RWPE2 (cell line): Measurements from ENCODE around the gene WIZ.

ENCODE experiments used
- ATAC-seq: fragments of 200-7000 bp; cut with Tn5 transposase; 3 replicates; pipeline ENCODE4 v1.9.1; 2021; ENCODE audit warnings: low read depth
- DNase-seq: peaks from one replicate; pipeline ENCODE4 v3.0.0-alpha.2; 2020; ENCODE audit warnings: low spot score
- H3K27ac ChIP-seq: fragments of 450-650 bp; 2 replicates; pipeline ENCODE4 v1.5.1; 2017; ENCODE audit warnings: mild to moderate bottlenecking; ENCODE audit not compliant: poor library complexity, severe bottlenecking
- H3K27me3 ChIP-seq: fragments of 250-450 bp; sonication (Bioruptor Pico); 2 replicates; pipeline ENCODE4 v1.5.1; 2021; ENCODE audit warnings: mild to moderate bottlenecking, moderate library complexity; ENCODE audit not compliant: insufficient read depth, poor library complexity, severe bottlenecking
- H3K36me3 ChIP-seq: fragments of 250-450 bp; sonication (Bioruptor Pico); 2 replicates; pipeline ENCODE4 v1.5.1; 2020; ENCODE audit warnings: low read depth, mild to moderate bottlenecking, moderate library complexity
- H3K4me1 ChIP-seq: fragments of 250-450 bp; sonication (Bioruptor Pico); 2 replicates; pipeline ENCODE4 v1.5.1; 2021; ENCODE audit warnings: mild to moderate bottlenecking, moderate library complexity; ENCODE audit not compliant: insufficient read depth, poor library complexity, severe bottlenecking
- H3K4me3 ChIP-seq: fragments of 250-450 bp; sonication (Bioruptor Pico); 2 replicates; pipeline ENCODE4 v1.5.1; 2021; ENCODE audit warnings: mild to moderate bottlenecking, moderate library complexity; ENCODE audit not compliant: severe bottlenecking
- H3K9me3 ChIP-seq: fragments of 250-450 bp; sonication (Bioruptor Pico); 2 replicates; pipeline ENCODE4 v1.5.1; 2021; ENCODE audit warnings: mild to moderate bottlenecking, moderate library complexity; ENCODE audit not compliant: severe bottlenecking
- CTCF ChIP-seq: fragments of 450-650 bp; IDR thresholded peaks from one replicate; pipeline ENCODE4 v1.5.1; 2017; ENCODE audit warnings: mild to moderate bottlenecking, moderate library complexity; ENCODE audit not compliant: poor library complexity, severe bottlenecking

WIZ gene

GRCh38 chr19:15464394-15465385 is 14.9 kb upstream of the WIZ start, which contains the start of gene RASAL3:
RASAL3 (minus strand) TSS chr19:15464544; CDS start chr19:15464358, 186 bp downstream.
- Histone ChIP-seq H3K9me3 (no peaks in the 10 kb centered on the region), H3K4me3 (no peak within 1 kb of the TSS), H3K4me1 (no peaks in the 10 kb centered on the region), H3K27ac (no peak within 1 kb of the TSS), H3K36me3 (no peaks in the 10 kb centered on the region), H3K27me3 (peaks cover 13% of the 10 kb centered on the region)
- ATAC-seq (no peak), DNase-seq (no peak)
- no peak for TF ChIP-seq CTCF

DNA sequence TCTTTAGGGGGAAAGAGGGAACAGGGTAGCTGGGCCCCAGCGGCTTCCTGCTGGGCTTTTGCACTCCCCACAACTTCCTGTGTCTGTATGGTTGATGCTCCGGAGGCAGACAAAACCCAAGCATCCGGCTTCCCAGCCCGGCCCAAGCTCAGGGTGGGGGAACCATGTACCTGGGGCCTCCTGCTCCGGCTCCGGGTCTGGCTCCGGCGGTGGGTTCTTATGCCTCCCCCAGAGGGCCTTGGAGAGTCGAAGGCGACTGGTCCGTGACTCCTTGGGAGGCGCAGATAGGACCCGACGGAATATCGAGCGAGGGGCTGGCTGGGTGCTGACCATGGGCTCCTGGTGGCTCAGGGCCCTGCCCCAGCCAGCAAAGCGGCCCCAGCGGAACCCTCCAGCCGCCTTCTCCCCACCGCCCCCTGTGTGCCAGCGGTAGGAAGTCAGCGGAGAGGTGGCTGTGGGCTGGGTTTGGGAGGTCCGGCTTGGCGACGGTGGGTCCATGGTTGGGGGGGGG is 14.2 kb upstream of the WIZ start:
- Histone ChIP-seq H3K4me3 (no peak overlapping the region), H3K9me3 (no peaks in the 10 kb centered on the region), H3K27me3 (peaks cover 5% of the 10 kb centered on the region), H3K27ac (no peak overlapping the region), H3K4me1 (no peaks in the 10 kb centered on the region), H3K36me3 (no peaks in the 10 kb centered on the region)
- no peak for TF ChIP-seq CTCF
- DNase-seq (no peak), ATAC-seq (no peak)

DNA sequence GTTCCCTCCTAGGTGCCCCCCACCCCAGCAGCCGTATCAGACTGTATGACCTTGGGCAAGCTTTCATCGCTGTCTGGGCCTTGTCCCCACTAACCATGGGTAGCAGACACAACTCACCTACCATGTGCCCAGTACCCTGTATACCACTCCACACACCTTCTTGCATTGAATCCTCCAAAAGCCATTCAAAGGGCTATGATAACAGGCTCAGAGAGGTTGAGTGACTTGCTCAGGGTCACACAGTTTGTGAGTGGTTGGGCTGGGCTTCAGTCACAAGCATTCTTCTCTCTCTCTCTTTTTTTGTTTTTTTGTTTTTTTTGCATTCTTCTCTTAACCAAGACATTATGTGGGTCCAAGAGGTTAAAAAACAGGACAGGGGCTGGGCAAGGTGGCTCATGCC is 11.9 kb upstream of the WIZ start:
- no peak overlapping the region for H3K27ac ChIP-seq
- H3K9me3 ChIP-seq, result no peaks in the 10 kb centered on the region
- no peak for TF ChIP-seq CTCF
- ATAC-seq (no peak), DNase-seq (no peak)
- no peak overlapping the region for H3K4me3 ChIP-seq
- H3K36me3 ChIP-seq, result no peaks in the 10 kb centered on the region
- no peaks in the 10 kb centered on the region for H3K4me1 ChIP-seq
- H3K27me3 ChIP-seq, result peaks cover 15% of the 10 kb centered on the region

DNA sequence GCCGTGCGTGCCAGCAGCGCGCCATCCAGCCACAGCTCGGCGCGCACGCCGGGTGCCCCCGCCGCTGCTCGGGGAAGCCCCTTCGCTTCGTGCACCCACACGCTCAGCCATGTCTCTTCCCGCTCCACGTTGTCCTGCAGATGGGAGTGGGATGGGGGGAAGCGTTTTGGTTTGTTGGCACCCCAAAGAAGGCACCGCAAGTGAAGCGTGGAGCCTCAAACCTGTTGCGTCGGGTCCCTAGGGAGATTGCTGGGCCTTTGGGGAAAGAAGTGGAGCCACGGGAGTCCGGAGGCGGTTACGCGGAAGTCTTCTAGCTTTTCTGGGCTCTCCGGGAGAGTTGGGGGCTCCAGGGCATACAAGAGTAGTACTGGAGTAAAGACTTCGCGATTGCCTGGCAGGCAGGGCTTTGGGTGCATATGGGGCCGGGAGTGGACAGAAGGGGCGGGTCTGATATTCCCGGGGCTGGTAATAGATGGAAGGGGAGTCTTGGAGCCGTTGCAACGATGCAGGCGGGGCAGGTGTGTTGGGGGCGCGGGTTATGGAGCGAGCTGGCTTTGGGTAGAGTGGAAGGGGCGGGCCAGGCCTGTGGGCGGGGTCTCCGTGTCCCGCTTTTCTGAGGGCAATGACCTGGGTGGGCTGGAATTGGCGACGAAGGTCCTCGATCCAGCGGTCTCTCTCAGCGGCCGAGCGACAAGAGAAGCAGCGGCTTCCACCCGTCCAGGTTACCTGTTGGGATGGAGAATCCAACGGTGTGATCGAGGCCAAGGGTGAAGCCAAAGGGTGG is 8.1 kb upstream of the WIZ start:
- no peaks in the 10 kb centered on the region for H3K4me1 ChIP-seq
- ATAC-seq (no peak; the same call in 2 of the 3 replicates), DNase-seq (peak; percentile 47)
- TF ChIP-seq CTCF, result no peak
- H3K36me3 ChIP-seq, result no peaks in the 10 kb centered on the region
- H3K27ac ChIP-seq, result no peak overlapping the region
- H3K27me3 ChIP-seq, result peaks cover 22% of the 10 kb centered on the region
- H3K9me3 ChIP-seq, result no peaks in the 10 kb centered on the region
- no peak overlapping the region for H3K4me3 ChIP-seq
